ENCODE measurements around the gene GALNT8. TPM values are rescaled to one million over a fixed set of nuclear protein-coding genes. Genes with fewer than 3 reads are reported as not detected.
"Not testable (repeated sequence)": the region's sequence is repeated elsewhere in the genome, so short reads cannot be mapped to it uniquely, and the experiment has no call there.

Gene GALNT8
- total and polyA plus RNA-seq, 2 donors (not counting 1 experiment from before 2014, with no cell fraction given) = 0.30 to 1.3 TPM

DNA sequence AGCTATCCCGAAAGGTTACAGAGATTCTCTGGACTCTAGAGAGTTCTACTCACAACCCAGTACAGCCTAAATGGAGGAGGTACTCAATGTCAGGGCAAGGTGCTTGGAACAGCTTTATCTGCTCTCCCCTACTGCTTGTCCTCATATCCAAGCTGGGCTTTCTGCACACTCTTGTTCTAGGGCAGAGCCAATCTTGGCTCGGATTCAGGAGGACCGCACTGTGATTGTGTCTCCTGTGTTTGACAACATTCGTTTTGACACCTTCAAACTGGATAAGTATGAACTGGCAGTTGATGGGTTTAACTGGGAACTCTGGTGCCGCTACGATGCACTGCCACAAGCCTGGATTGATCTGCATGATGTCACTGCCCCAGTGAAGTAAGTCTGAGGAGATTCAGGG, 25.0 kb downstream of the GALNT8 start:
- ATAC-seq (ENCODE audit: low read depth) = no peak
- Histone ChIP-seq H3K36me3 (replicated peaks in 1 of 2; ENCODE audit: control extremely low read depth in 1 of 2, control insufficient read depth in 1 of 2, extremely low read depth in 1 of 2, insufficient read depth in 2 of 2, low read length in 1 of 2) (no peaks in the 10 kb centered on the region), H3K9ac (ENCODE audit: low read length) (no peak overlapping the region), H3K27me3 (replicated peaks in 1 of 4; ENCODE audit: control extremely low read depth in 1 of 4, control insufficient read depth in 3 of 4, insufficient read depth in 4 of 4, low read length in 3 of 4) (peaks cover 0 to 2% (median 0%) of the 10 kb centered on the region in 4 experiments), H3K4me2 (replicated peaks; ENCODE audit: low read depth, low read length, poor library complexity, severe bottlenecking) (no peak overlapping the region), H2AFZ (ENCODE audit: insufficient read depth, low read depth, low read length, poor library complexity, severe bottlenecking) (no peak overlapping the region), H4K20me1 (ENCODE audit: control insufficient read depth, insufficient read depth, low read length, poor library complexity, severe bottlenecking) (no peaks in the 10 kb centered on the region), H3K27ac (ENCODE audit: low read length in 2 of 2) (no peak overlapping the region), H3K4me1 (ENCODE audit: control insufficient read depth in 2 of 2, insufficient read depth in 2 of 2, low read length in 2 of 2) (no peaks in the 10 kb centered on the region), H3K79me2 (ENCODE audit: control insufficient read depth, insufficient read depth, low read length) (no peaks in the 10 kb centered on the region), H3K9me3 (ENCODE audit: control extremely low read depth in 1 of 3, control insufficient read depth in 2 of 3, insufficient read depth in 1 of 3, low read length in 2 of 3) (peaks cover 0 to 2% (median 0%) of the 10 kb centered on the region in 3 donors), H3K4me3 (ENCODE audit: control extremely low read depth in 1 of 5, extremely low read depth in 1 of 5, insufficient read depth in 1 of 5, low read depth in 2 of 5, low read length in 4 of 5) (no peak overlapping the region)
- Mint-ChIP-seq H3K27me3 (peaks cover 29% of the 10 kb centered on the region), H3K27ac (no peak overlapping the region), H3K4me3 (no peak overlapping the region), H3K9me3 (ENCODE audit: insufficient read depth) (peaks cover 1% of the 10 kb centered on the region), H3K4me1 (no peaks in the 10 kb centered on the region)
- ChIA-PET POLR2A (no interaction called here), CTCF (no interaction called here)
- TF ChIP-seq EZH2 (IDR thresholded peaks at IDR 0.05; ENCODE audit: borderline replicate concordance, insufficient read depth, low read depth, low read length, poor library complexity, severe bottlenecking) (no peak), CTCF (IDR thresholded peaks at IDR 0.05) (no peak)
- DNase-seq = no peak
- intact Hi-C loops (cut with micrococcal nuclease) = no loop called here
- 98% methylated on average over 5 of the region's 6 CpGs for WGBS (ENCODE audit: insufficient coverage)

GRCh38 chr12:4751654-4752053, 31.5 kb downstream of the GALNT8 start:
- CTCF ChIA-PET; H3K27ac Mint-ChIP-seq; ATAC-seq (ENCODE audit: low read depth); H3K27ac ChIP-seq (ENCODE audit: low read length in 2 of 2); H2AFZ ChIP-seq (ENCODE audit: insufficient read depth, low read depth, low read length, poor library complexity, severe bottlenecking); H3K27me3 ChIP-seq (replicated peaks in 1 of 4; ENCODE audit: control extremely low read depth in 1 of 4, control insufficient read depth in 3 of 4, insufficient read depth in 4 of 4, low read length in 3 of 4); POLR2A ChIA-PET; H3K9ac ChIP-seq (ENCODE audit: low read length); H3K4me3 Mint-ChIP-seq; H3K9me3 Mint-ChIP-seq (ENCODE audit: insufficient read depth); H3K36me3 ChIP-seq (replicated peaks in 1 of 2; ENCODE audit: control extremely low read depth in 1 of 2, control insufficient read depth in 1 of 2, extremely low read depth in 1 of 2, insufficient read depth in 2 of 2, low read length in 1 of 2); H3K4me1 ChIP-seq (ENCODE audit: control insufficient read depth in 2 of 2, insufficient read depth in 2 of 2, low read length in 2 of 2); H3K4me2 ChIP-seq (replicated peaks; ENCODE audit: low read depth, low read length, poor library complexity, severe bottlenecking); H4K20me1 ChIP-seq (ENCODE audit: control insufficient read depth, insufficient read depth, low read length, poor library complexity, severe bottlenecking); H3K79me2 ChIP-seq (ENCODE audit: control insufficient read depth, insufficient read depth, low read length); H3K9me3 ChIP-seq (ENCODE audit: control extremely low read depth in 1 of 3, control insufficient read depth in 2 of 3, insufficient read depth in 1 of 3, low read length in 2 of 3); intact Hi-C loops (cut with micrococcal nuclease); DNase-seq; H3K4me1 Mint-ChIP-seq; H3K4me3 ChIP-seq (ENCODE audit: control extremely low read depth in 1 of 5, extremely low read depth in 1 of 5, insufficient read depth in 1 of 5, low read depth in 2 of 5, low read length in 4 of 5): not testable (repeated sequence)
- peaks cover 31% of the 10 kb centered on the region for H3K27me3 Mint-ChIP-seq
- WGBS (ENCODE audit: insufficient coverage) = no CpG with 5 or more reads among the region's 1 CpG

Data from B cell (primary cell).